ENCODE data around the gene PEX11A. TPM values are rescaled to one million over a fixed set of nuclear protein-coding genes. Genes with fewer than 3 reads are reported as not detected.

Gene PEX11A
- polyA plus RNA-seq, 1 experiment: 7.5 TPM

DNA sequence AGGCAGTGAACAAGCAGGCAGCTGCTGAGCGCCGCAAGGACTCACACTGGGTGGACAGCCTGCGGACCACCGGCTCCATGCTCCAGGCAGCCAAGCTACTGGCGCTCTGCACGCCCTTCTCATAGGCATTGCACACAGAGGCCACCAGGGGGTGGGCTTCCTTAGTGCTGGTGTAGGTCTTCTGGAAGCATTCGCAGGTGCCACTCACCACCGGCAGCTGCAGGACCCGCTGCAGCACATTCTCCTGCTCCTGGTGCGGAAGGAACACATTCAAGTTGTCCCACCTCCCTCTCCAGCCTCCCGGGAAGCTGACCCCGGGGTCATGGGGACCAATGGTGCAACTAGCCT, 17.4 kb downstream of the PEX11A start:
- DNase-seq (ENCODE audit: low read depth, low spot score): no peak
- Histone ChIP-seq H3K4me3 (ENCODE audit: low read depth, low read length) (no peak overlapping the region), H3K27me3 (ENCODE audit: control insufficient read depth, insufficient read depth, low read length) (peaks cover 5% of the 10 kb centered on the region), H3K27ac (ENCODE audit: low read depth, low read length) (no peak overlapping the region), H3K9me3 (ENCODE audit: control insufficient read depth, insufficient read depth, low read length) (no peaks in the 10 kb centered on the region; the same call in 1 of the 2 replicates)
- ChIA-PET POLR2A (no interaction called here), CTCF (interaction anchor here (1.4 to 1.7 kb wide), 2 partner anchors 10 to 12 kb away, joined by 4 to 5 read pairs; no protein-coding TSS in a partner anchor)
- TF ChIP-seq, protein P1, sequence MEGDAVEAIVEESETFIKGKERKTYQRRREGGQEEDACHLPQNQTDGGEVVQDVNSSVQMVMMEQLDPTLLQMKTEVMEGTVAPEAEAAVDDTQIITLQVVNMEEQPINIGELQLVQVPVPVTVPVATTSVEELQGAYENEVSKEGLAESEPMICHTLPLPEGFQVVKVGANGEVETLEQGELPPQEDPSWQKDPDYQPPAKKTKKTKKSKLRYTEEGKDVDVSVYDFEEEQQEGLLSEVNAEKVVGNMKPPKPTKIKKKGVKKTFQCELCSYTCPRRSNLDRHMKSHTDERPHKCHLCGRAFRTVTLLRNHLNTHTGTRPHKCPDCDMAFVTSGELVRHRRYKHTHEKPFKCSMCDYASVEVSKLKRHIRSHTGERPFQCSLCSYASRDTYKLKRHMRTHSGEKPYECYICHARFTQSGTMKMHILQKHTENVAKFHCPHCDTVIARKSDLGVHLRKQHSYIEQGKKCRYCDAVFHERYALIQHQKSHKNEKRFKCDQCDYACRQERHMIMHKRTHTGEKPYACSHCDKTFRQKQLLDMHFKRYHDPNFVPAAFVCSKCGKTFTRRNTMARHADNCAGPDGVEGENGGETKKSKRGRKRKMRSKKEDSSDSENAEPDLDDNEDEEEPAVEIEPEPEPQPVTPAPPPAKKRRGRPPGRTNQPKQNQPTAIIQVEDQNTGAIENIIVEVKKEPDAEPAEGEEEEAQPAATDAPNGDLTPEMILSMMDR (IDR thresholded peaks at IDR 0.05; ENCODE audit: low read depth, low read length): peak; percentile 33; the same call in 1 of the 2 replicates

DNA sequence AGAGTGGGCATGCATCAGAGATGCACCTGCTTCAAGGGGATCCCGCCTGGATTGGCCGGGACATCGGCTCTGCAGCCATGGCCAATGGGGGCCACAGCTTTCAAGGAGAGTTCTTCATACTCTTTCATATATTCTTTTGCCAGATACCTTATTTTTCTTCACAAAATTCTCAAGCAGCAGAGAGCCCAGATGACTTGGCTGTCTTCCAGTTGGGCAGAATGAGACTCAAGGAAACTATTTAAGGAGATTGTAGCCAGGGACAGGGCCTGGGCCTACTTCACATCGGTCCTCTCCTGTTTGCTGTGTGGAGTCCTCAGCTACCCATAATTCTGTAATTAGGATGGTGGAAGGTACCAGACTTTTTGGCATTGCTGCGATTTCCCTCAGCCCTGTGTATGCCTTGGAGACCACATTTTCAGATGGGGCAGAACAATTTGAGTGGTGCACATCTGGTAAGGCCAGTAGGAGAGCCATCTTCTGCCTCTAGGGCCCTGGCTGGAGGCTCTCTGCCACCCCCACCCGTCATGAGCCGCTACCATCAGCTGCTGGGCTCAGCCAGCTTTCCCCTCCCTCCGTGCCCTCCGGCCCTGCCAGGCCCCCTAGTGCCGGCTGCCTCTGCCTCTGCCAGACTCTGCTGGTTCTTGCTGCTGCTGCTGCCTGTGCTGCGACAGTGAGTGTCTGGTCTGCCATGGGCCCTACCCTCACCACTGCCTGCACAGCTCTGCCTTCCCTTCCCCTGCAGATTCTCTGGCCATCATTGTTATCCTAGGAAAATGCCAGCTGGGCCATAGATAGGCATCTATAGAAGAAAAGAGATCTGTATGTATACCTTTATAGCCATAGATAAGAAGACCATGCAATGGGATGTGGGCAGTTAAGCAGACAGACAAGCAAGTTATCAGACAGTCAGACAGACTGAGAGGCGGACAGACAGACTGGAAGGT, 18.1 kb downstream of the PEX11A start:
- POLR2A ChIA-PET: no interaction called here

DNA sequence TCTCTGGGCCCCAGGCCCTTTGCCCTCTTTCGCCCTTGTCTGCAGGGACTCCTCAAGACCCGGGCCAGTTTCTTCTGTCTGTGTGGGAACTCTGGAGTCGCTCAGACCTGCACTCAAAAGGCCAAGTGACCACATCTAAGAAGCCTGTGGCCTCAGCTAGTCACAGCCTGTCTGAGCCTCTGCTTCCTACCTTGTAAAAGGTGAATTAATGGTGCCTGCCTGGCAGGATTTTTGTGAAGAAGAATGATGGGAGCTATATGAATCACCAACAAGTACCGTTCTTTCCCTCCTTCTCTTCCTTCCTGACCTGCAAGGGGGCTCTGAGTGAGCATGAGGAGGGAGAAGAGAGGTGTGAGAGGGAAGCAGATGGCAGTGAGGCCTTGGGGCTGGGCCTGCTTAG, 18.9 kb downstream of the PEX11A start:
- Histone ChIP-seq H3K27me3 (ENCODE audit: control insufficient read depth, insufficient read depth, low read length) (peaks cover 5% of the 10 kb centered on the region), H3K4me3 (ENCODE audit: low read depth, low read length) (no peak overlapping the region), H3K9me3 (ENCODE audit: control insufficient read depth, insufficient read depth, low read length) (no peaks in the 10 kb centered on the region; the same call in 1 of the 2 replicates), H3K27ac (ENCODE audit: low read depth, low read length) (no peak overlapping the region)
- CTCF ChIA-PET: interaction anchor here (1.0 kb wide), 1 partner anchor 13 kb away, joined by 3 read pairs; no protein-coding TSS in a partner anchor
- TF ChIP-seq, protein P1 (IDR thresholded peaks at IDR 0.05; ENCODE audit: low read depth, low read length): no peak
- no peak for DNase-seq (ENCODE audit: low read depth, low spot score)
- POLR2A ChIA-PET: no interaction called here

More for the DNA sequence above, 18.1 kb downstream of the PEX11A start:
- no peak for DNase-seq (ENCODE audit: low read depth, low spot score)
- H3K9me3 ChIP-seq (ENCODE audit: control insufficient read depth, insufficient read depth, low read length): no peaks in the 10 kb centered on the region; the same call in 1 of the 2 replicates
- H3K27ac ChIP-seq (ENCODE audit: low read depth, low read length): no peak overlapping the region
- TF ChIP-seq, protein P1 (IDR thresholded peaks at IDR 0.05; ENCODE audit: low read depth, low read length): no peak
- no peak overlapping the region for H3K4me3 ChIP-seq (ENCODE audit: low read depth, low read length)
- H3K27me3 ChIP-seq (ENCODE audit: control insufficient read depth, insufficient read depth, low read length): peaks cover 5% of the 10 kb centered on the region
- CTCF ChIA-PET: interaction anchor here (1.0 to 1.7 kb wide), 2 partner anchors 12 to 14 kb away, joined by 3 to 5 read pairs; no protein-coding TSS in a partner anchor

DNA sequence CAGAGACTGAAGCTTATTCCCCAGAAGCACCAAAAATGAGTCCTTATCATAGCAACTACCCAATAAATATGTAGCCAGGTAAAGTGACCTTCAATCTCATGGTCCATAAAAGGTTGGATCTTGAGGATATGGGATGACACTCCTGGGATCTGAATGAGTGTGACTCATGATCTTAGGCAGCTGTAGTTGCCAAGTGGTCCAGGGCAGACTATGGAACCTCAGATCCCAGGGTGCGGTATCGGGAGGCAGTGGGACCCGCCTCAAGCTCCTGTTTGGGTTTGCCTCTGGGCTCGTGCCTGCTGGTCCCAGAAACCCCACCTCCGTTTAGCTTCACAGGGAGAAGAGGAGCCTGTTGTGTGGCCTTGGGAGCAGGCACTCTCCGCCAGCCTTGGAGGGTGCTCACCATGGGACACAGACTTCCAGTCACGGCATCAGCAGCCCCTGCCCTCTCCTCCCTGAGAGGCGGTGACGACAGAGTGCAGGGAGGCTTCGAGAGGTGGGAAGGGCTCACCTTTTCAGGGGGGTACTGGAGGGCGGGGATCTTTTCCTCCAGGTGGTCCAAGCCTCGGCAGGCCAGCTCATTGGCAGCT, 19.5 kb downstream of the PEX11A start:
- ChIA-PET POLR2A (no interaction called here), CTCF (no interaction called here)
- Histone ChIP-seq H3K4me3 (ENCODE audit: low read depth, low read length) (no peak overlapping the region), H3K27me3 (ENCODE audit: control insufficient read depth, insufficient read depth, low read length) (peaks cover 5% of the 10 kb centered on the region), H3K27ac (ENCODE audit: low read depth, low read length) (no peak overlapping the region), H3K9me3 (ENCODE audit: control insufficient read depth, insufficient read depth, low read length) (no peaks in the 10 kb centered on the region; the same call in 1 of the 2 replicates)
- TF ChIP-seq, protein P1 (IDR thresholded peaks at IDR 0.05; ENCODE audit: low read depth, low read length): no peak
- no peak for DNase-seq (ENCODE audit: low read depth, low spot score)

DNA sequence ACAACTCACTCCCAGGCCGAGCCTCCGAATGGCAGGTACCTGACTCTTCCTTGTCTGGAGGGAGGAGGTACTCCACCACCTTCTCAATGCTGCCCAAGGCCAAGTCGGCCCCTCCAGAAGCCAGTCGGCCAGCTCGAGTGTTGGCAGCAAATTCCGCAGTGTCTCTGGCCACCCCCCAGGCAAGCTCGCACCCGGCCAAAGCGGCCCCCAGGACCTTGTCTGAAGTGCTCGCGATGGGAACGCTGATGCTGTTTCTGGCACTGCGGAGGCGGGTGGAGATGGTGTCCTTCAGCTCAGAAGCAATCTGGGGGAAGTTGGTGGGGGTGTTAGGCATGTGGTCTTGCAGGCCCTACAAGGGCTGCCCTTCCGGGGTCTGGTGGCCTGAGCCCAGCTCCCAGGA, 20.6 kb downstream of the PEX11A start:
- CTCF ChIA-PET: no interaction called here
- POLR2A ChIA-PET: no interaction called here
- no peak overlapping the region for H3K4me3 ChIP-seq (ENCODE audit: low read depth, low read length)
- no peak overlapping the region for H3K27ac ChIP-seq (ENCODE audit: low read depth, low read length)
- TF ChIP-seq, protein P1 (IDR thresholded peaks at IDR 0.05; ENCODE audit: low read depth, low read length): no peak
- peaks cover 5% of the 10 kb centered on the region for H3K27me3 ChIP-seq (ENCODE audit: control insufficient read depth, insufficient read depth, low read length)
- DNase-seq (ENCODE audit: low read depth, low spot score): no peak
- no peaks in the 10 kb centered on the region; the same call in 1 of the 2 replicates for H3K9me3 ChIP-seq (ENCODE audit: control insufficient read depth, insufficient read depth, low read length)
